ENCODE measurements around the gene RBM8A. TPM values are rescaled to one million over a fixed set of nuclear protein-coding genes. Genes with fewer than 3 reads are reported as not detected.

The RBM8A gene
- total and polyA plus RNA-seq, 5 donors from 2014 or later, result 143 to 176 (median 154) TPM

GRCh38 chr1:145885738-145886287, 41.5 kb downstream of the RBM8A start, which contains the start of gene ANKRD35:
Gene ANKRD35, minus strand, starts transcription at chr1:145885866. Its CDS starts 108 bp downstream, at chr1:145885758.
- no peaks in the 10 kb centered on the region for H3K9me3 Mint-ChIP-seq
- peak; percentile 99 for ATAC-seq (ENCODE audit: low read depth in 2 of 2)
- H3K36me3 Mint-ChIP-seq, result no peaks in the 10 kb centered on the region
- no peak within 1 kb of the TSS for H3K27ac Mint-ChIP-seq
- peak within 1 kb of the TSS; percentile 76 to 91 (median 87) for H3K4me3 Mint-ChIP-seq
- H3K4me1 Mint-ChIP-seq, result peaks cover 0 to 21% (median 11%) of the 10 kb centered on the region in 4 donors
- H3K27me3 Mint-ChIP-seq, result peaks cover 58% of the 10 kb centered on the region
- Histone ChIP-seq H3K4me3 (ENCODE audit: low read depth, low read length) (peak within 1 kb of the TSS; percentile 54), H3K27me3 (ENCODE audit: control insufficient read depth, insufficient read depth, low read length) (peaks cover 14% of the 10 kb centered on the region), H3K27ac (ENCODE audit: insufficient read depth, low read length, poor library complexity, severe bottlenecking) (no peak within 1 kb of the TSS), H3K36me3 (ENCODE audit: control insufficient read depth, insufficient read depth, low read length) (no peaks in the 10 kb centered on the region), H3K4me1 (ENCODE audit: control insufficient read depth, insufficient read depth, low read length, poor library complexity, severe bottlenecking) (peaks cover 11% of the 10 kb centered on the region), H3K9me3 (ENCODE audit: control insufficient read depth in 2 of 2, low read length in 2 of 2) (no peaks in the 10 kb centered on the region)
- peak; percentile 83 to 89 (median 87) for DNase-seq

GRCh38 chr1:145884675-145885074, 42.6 kb downstream of the RBM8A start:
- no peak for ATAC-seq (ENCODE audit: low read depth in 2 of 2)
- DNase-seq, result no peak
- H3K9me3 Mint-ChIP-seq, result no peaks in the 10 kb centered on the region
- peaks cover 62% of the 10 kb centered on the region for H3K27me3 Mint-ChIP-seq
- H3K4me3 ChIP-seq (ENCODE audit: low read depth, low read length), result no peak overlapping the region
- no peaks in the 10 kb centered on the region for H3K36me3 ChIP-seq (ENCODE audit: control insufficient read depth, insufficient read depth, low read length)
- no peaks in the 10 kb centered on the region for H3K9me3 ChIP-seq (ENCODE audit: control insufficient read depth in 2 of 2, low read length in 2 of 2)
- H3K27ac ChIP-seq (ENCODE audit: insufficient read depth, low read length, poor library complexity, severe bottlenecking), result no peak overlapping the region
- H3K4me1 ChIP-seq (ENCODE audit: control insufficient read depth, insufficient read depth, low read length, poor library complexity, severe bottlenecking), result peaks cover 11% of the 10 kb centered on the region
- no peak overlapping the region for H3K27ac Mint-ChIP-seq
- peaks cover 14% of the 10 kb centered on the region for H3K27me3 ChIP-seq (ENCODE audit: control insufficient read depth, insufficient read depth, low read length)
- H3K4me1 Mint-ChIP-seq, result peaks cover 6 to 21% (median 12%) of the 10 kb centered on the region in 4 donors
- H3K4me3 Mint-ChIP-seq, result peak overlapping the region in 3 of 4 donors; percentile 41 to 91 (median 89)
- H3K36me3 Mint-ChIP-seq, result no peaks in the 10 kb centered on the region

- Mint-ChIP-seq H3K4me1 (peaks cover 0 to 8% (median 3%) of the 10 kb centered on the region in 4 donors), H3K4me3 (no peak overlapping the region), H3K9me3 (no peaks in the 10 kb centered on the region), H3K27me3 (peaks cover 59% of the 10 kb centered on the region), H3K36me3 (no peaks in the 10 kb centered on the region), H3K27ac (peak overlapping the region in 1 of 3 donors; percentile 61)
- ATAC-seq (ENCODE audit: low read depth in 2 of 2) (no peak), DNase-seq (no peak)
- Histone ChIP-seq H3K9me3 (ENCODE audit: control insufficient read depth in 2 of 2, low read length in 2 of 2) (no peaks in the 10 kb centered on the region), H3K4me3 (ENCODE audit: low read depth, low read length) (no peak overlapping the region), H3K4me1 (ENCODE audit: control insufficient read depth, insufficient read depth, low read length, poor library complexity, severe bottlenecking) (no peaks in the 10 kb centered on the region), H3K27ac (ENCODE audit: insufficient read depth, low read length, poor library complexity, severe bottlenecking) (no peak overlapping the region), H3K36me3 (ENCODE audit: control insufficient read depth, insufficient read depth, low read length) (no peaks in the 10 kb centered on the region), H3K27me3 (ENCODE audit: control insufficient read depth, insufficient read depth, low read length) (peaks cover 12% of the 10 kb centered on the region)
Measured at GRCh38 chr1:145879775-145880174, 47.5 kb downstream of the RBM8A start.

- Mint-ChIP-seq H3K36me3 (no peaks in the 10 kb centered on the region), H3K27ac (no peak overlapping the region), H3K9me3 (no peaks in the 10 kb centered on the region), H3K27me3 (peaks cover 57% of the 10 kb centered on the region), H3K4me3 (no peak overlapping the region), H3K4me1 (peaks cover 0 to 8% (median 0%) of the 10 kb centered on the region in 4 donors)
- no peak for DNase-seq
- H3K9me3 ChIP-seq (ENCODE audit: control insufficient read depth in 2 of 2, low read length in 2 of 2), result no peaks in the 10 kb centered on the region
- peaks cover 3% of the 10 kb centered on the region for H3K27me3 ChIP-seq (ENCODE audit: control insufficient read depth, insufficient read depth, low read length)
- ATAC-seq (ENCODE audit: low read depth in 2 of 2), result no peak
- no peaks in the 10 kb centered on the region for H3K4me1 ChIP-seq (ENCODE audit: control insufficient read depth, insufficient read depth, low read length, poor library complexity, severe bottlenecking)
- H3K36me3 ChIP-seq (ENCODE audit: control insufficient read depth, insufficient read depth, low read length), result no peaks in the 10 kb centered on the region
- no peak overlapping the region for H3K27ac ChIP-seq (ENCODE audit: insufficient read depth, low read length, poor library complexity, severe bottlenecking)
- H3K4me3 ChIP-seq (ENCODE audit: low read depth, low read length), result no peak overlapping the region
Measured at GRCh38 chr1:145878724-145879123, 48.6 kb downstream of the RBM8A start.

- Mint-ChIP-seq H3K27me3 (peaks cover 57% of the 10 kb centered on the region), H3K36me3 (no peaks in the 10 kb centered on the region), H3K27ac (no peak overlapping the region), H3K4me1 (peaks cover 0 to 8% (median 2%) of the 10 kb centered on the region in 4 donors), H3K4me3 (no peak overlapping the region), H3K9me3 (no peaks in the 10 kb centered on the region)
- H3K4me1 ChIP-seq (ENCODE audit: control insufficient read depth, insufficient read depth, low read length, poor library complexity, severe bottlenecking), result no peaks in the 10 kb centered on the region
- no peaks in the 10 kb centered on the region for H3K36me3 ChIP-seq (ENCODE audit: control insufficient read depth, insufficient read depth, low read length)
- H3K4me3 ChIP-seq (ENCODE audit: low read depth, low read length), result no peak overlapping the region
- H3K27ac ChIP-seq (ENCODE audit: insufficient read depth, low read length, poor library complexity, severe bottlenecking), result no peak overlapping the region
- ATAC-seq (ENCODE audit: low read depth in 2 of 2) (no peak), DNase-seq (no peak)
- no peaks in the 10 kb centered on the region for H3K27me3 ChIP-seq (ENCODE audit: control insufficient read depth, insufficient read depth, low read length)
- no peaks in the 10 kb centered on the region for H3K9me3 ChIP-seq (ENCODE audit: control insufficient read depth in 2 of 2, low read length in 2 of 2)
Measured at GRCh38 chr1:145877923-145878486, 49.3 kb downstream of the RBM8A start.

GRCh38 chr1:145874646-145875045, 52.6 kb downstream of the RBM8A start:
- Mint-ChIP-seq H3K9me3 (no peaks in the 10 kb centered on the region), H3K27ac (no peak overlapping the region), H3K4me1 (peaks cover 4 to 19% (median 13%) of the 10 kb centered on the region in 4 donors), H3K36me3 (no peaks in the 10 kb centered on the region), H3K4me3 (peak overlapping the region in 1 of 4 donors; percentile 4), H3K27me3 (peaks cover 50% of the 10 kb centered on the region)
- Histone ChIP-seq H3K4me3 (ENCODE audit: low read depth, low read length) (no peak overlapping the region), H3K4me1 (ENCODE audit: control insufficient read depth, insufficient read depth, low read length, poor library complexity, severe bottlenecking) (peaks cover 13% of the 10 kb centered on the region), H3K36me3 (ENCODE audit: control insufficient read depth, insufficient read depth, low read length) (no peaks in the 10 kb centered on the region), H3K27ac (ENCODE audit: insufficient read depth, low read length, poor library complexity, severe bottlenecking) (no peak overlapping the region), H3K9me3 (ENCODE audit: control insufficient read depth in 2 of 2, low read length in 2 of 2) (no peaks in the 10 kb centered on the region), H3K27me3 (ENCODE audit: control insufficient read depth, insufficient read depth, low read length) (peaks cover 2% of the 10 kb centered on the region)
- DNase-seq (no peak), ATAC-seq (ENCODE audit: low read depth in 2 of 2) (no peak)

GRCh38 chr1:145871994-145872924, 55.0 kb downstream of the RBM8A start:
- Mint-ChIP-seq H3K4me3 (peak overlapping the region; percentile 31 to 85 (median 81)), H3K9me3 (no peaks in the 10 kb centered on the region), H3K36me3 (no peaks in the 10 kb centered on the region), H3K27me3 (peaks cover 45% of the 10 kb centered on the region), H3K27ac (peak overlapping the region; percentile 85 to 94 (median 92)), H3K4me1 (peaks cover 4 to 19% (median 13%) of the 10 kb centered on the region in 4 donors)
- ATAC-seq (ENCODE audit: low read depth in 2 of 2), result peak; percentile 77 to 81
- peak overlapping the region; percentile 38 for H3K4me3 ChIP-seq (ENCODE audit: low read depth, low read length)
- peak in 2 of 3 donors; percentile 47 to 57 for DNase-seq
- no peaks in the 10 kb centered on the region for H3K36me3 ChIP-seq (ENCODE audit: control insufficient read depth, insufficient read depth, low read length)
- H3K27me3 ChIP-seq (ENCODE audit: control insufficient read depth, insufficient read depth, low read length), result peaks cover 2% of the 10 kb centered on the region
- H3K9me3 ChIP-seq (ENCODE audit: control insufficient read depth in 2 of 2, low read length in 2 of 2), result no peaks in the 10 kb centered on the region
- H3K4me1 ChIP-seq (ENCODE audit: control insufficient read depth, insufficient read depth, low read length, poor library complexity, severe bottlenecking), result peaks cover 13% of the 10 kb centered on the region
- no peak overlapping the region for H3K27ac ChIP-seq (ENCODE audit: insufficient read depth, low read length, poor library complexity, severe bottlenecking)

Data from CD4-positive, CD25-positive, alpha-beta regulatory T cell (primary cell).